Sigmoid colon (tissue), 7 donors: ENCODE measurements around the gene NOVA2. TPM values are rescaled to one million over a fixed set of nuclear protein-coding genes. Genes with fewer than 3 reads are reported as not detected.

ENCODE experiments used
- DNase-seq: peaks from one replicate; pipeline ENCODE4 v3.0.0-alpha.2; 2019
- H3K27ac ChIP-seq, 4 donors: fragments of 200-600 bp; sonication (generic); one replicate each; pipeline ENCODE4 v1.5.1; 2016 to 2019; ENCODE audit warnings: mild to moderate bottlenecking in 1 of 4
- H3K27me3 ChIP-seq, 3 donors: fragments of 200-600 bp; sonication (generic); one replicate each; pipeline ENCODE4 v1.5.1; 2019; ENCODE audit warnings: mild to moderate bottlenecking in 1 of 3
- H3K36me3 ChIP-seq, 4 donors: fragments of 200-600 bp; sonication (generic); one replicate each; pipeline ENCODE4 v1.5.1; 2016 to 2019
- H3K4me1 ChIP-seq, 4 donors: fragments of 200-600 bp; sonication (generic); one replicate each; pipeline ENCODE4 v1.5.1; 2017 to 2019
- H3K4me3 ChIP-seq, 4 donors: fragments of 200-600 bp; sonication (generic); one replicate each; pipeline ENCODE4 v1.5.1; 2017 to 2019; ENCODE audit warnings: mild to moderate bottlenecking in 2 of 4, moderate library complexity in 1 of 4
- H3K9me3 ChIP-seq, 4 donors: fragments of 200-600 bp in 3 of 4; sonication (generic) in 3 of 4; one replicate each; pipeline versions ENCODE4 v1.5.1 to v1.6.1; 2013 to 2019
- EP300 ChIP-seq, 4 donors: sonication (generic); formaldehyde crosslinking; IDR thresholded peaks; one replicate each; pipeline ENCODE4 v1.6.1; 2017; ENCODE audit warnings: antibody characterized with exemption in 4 of 4
- POLR2A ChIP-seq, 2 donors: fragments of 450-650 bp; IDR thresholded peaks; one replicate each; pipeline ENCODE4 v1.6.1; 2016; ENCODE audit warnings: antibody characterized with exemption in 2 of 2, mild to moderate bottlenecking in 2 of 2, moderate library complexity in 2 of 2
- POLR2AphosphoS5 ChIP-seq, 4 donors: sonication (generic); formaldehyde crosslinking; IDR thresholded peaks; one replicate each; pipeline ENCODE4 v1.6.1; 2017; ENCODE audit warnings: antibody characterized with exemption in 4 of 4
- WGBS, 2 donors: extraction: QIAGEN DNeasy Blood & Tissue Kit; methylation state at CpG; one replicate each; pipeline ENCODE4 v1.1.7; 2013; 5-methylcytosine and 5-hydroxymethylcytosine counted together
- intact Hi-C: fragments of 100-400 bp; cut with DNase I; formaldehyde crosslinking; loops from one replicate; pipeline ENCODE4 v1.15.1; 2023
- polyA plus RNA-seq, 3 donors: library from polyadenylated mRNA; stranded (reverse); fragments of 200-250 nt; gene quantifications; one replicate each; pipeline ENCODE4 v1.2.3, GENCODE V29; 2013
- total RNA-seq, 4 donors: library from RNA; depleted of rRNA; stranded (reverse); fragments of >200 nt; gene quantifications; one replicate each; pipeline ENCODE4 v1.1.0, GENCODE V29; 2016
- TF ChIP-seq, protein P1 (sequence below), 4 experiments: fragments of 450-650 bp in 3 of 4; fragments of 200-600 bp in 1 of 4; IDR thresholded peaks; one replicate each; pipeline ENCODE4 v1.5.1; 2016 to 2019; ENCODE audit warnings: antibody characterized with exemption in 4 of 4, mild to moderate bottlenecking in 3 of 4, moderate library complexity in 2 of 4
- donor health status: healthy with polysubstance abuse.
- donor health status: Bipolar disorder and iron deficiency.
- donor health status: healthy.

The NOVA2 gene
- total and polyA plus RNA-seq, 7 donors = 0.23 to 3.0 (median 0.68) TPM

GRCh38 chr19:45959517-45960025 is 14.1 kb downstream of the NOVA2 start:
- H3K27ac ChIP-seq = no peak overlapping the region

GRCh38 chr19:45958769-45959516 is 14.7 kb downstream of the NOVA2 start:
- no peaks in the 10 kb centered on the region for H3K36me3 ChIP-seq
- no peaks in the 10 kb centered on the region for H3K4me1 ChIP-seq
- no peak overlapping the region for H3K4me3 ChIP-seq
- 52 to 64% methylated on average over 12 of the region's 12 CpGs for WGBS, 2 donors
- no peak for TF ChIP-seq EP300 (IDR thresholded peaks at IDR 0.05)
- no peak for TF ChIP-seq POLR2AphosphoS5 (IDR thresholded peaks at IDR 0.05)
- TF ChIP-seq POLR2A (IDR thresholded peaks at IDR 0.05) = no peak
- TF ChIP-seq, protein P1, sequence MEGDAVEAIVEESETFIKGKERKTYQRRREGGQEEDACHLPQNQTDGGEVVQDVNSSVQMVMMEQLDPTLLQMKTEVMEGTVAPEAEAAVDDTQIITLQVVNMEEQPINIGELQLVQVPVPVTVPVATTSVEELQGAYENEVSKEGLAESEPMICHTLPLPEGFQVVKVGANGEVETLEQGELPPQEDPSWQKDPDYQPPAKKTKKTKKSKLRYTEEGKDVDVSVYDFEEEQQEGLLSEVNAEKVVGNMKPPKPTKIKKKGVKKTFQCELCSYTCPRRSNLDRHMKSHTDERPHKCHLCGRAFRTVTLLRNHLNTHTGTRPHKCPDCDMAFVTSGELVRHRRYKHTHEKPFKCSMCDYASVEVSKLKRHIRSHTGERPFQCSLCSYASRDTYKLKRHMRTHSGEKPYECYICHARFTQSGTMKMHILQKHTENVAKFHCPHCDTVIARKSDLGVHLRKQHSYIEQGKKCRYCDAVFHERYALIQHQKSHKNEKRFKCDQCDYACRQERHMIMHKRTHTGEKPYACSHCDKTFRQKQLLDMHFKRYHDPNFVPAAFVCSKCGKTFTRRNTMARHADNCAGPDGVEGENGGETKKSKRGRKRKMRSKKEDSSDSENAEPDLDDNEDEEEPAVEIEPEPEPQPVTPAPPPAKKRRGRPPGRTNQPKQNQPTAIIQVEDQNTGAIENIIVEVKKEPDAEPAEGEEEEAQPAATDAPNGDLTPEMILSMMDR (IDR thresholded peaks at IDR 0.05) = no peak
- intact Hi-C loops = no loop called here
- H3K9me3 ChIP-seq = no peaks in the 10 kb centered on the region
- no peak for DNase-seq
- no peak overlapping the region for H3K27ac ChIP-seq
- H3K27me3 ChIP-seq = peaks cover 1 to 50% (median 29%) of the 10 kb centered on the region in 3 donors

More at GRCh38 chr19:45959517-45960025, 14.1 kb downstream of the NOVA2 start:
- TF ChIP-seq EP300 (IDR thresholded peaks at IDR 0.05) (no peak), POLR2AphosphoS5 (IDR thresholded peaks at IDR 0.05) (no peak), POLR2A (IDR thresholded peaks at IDR 0.05) (no peak)
- TF ChIP-seq, protein P1 (IDR thresholded peaks at IDR 0.05) = no peak
- no peaks in the 10 kb centered on the region for H3K36me3 ChIP-seq
- DNase-seq = no peak
- no peaks in the 10 kb centered on the region for H3K4me1 ChIP-seq
- H3K27me3 ChIP-seq = peaks cover 0 to 46% (median 23%) of the 10 kb centered on the region in 3 donors
- intact Hi-C loops = no loop called here
- H3K9me3 ChIP-seq = no peaks in the 10 kb centered on the region
- H3K4me3 ChIP-seq = no peak overlapping the region
- WGBS, 2 donors = 67 to 77% methylated on average over 8 of the region's 8 CpGs

DNA sequence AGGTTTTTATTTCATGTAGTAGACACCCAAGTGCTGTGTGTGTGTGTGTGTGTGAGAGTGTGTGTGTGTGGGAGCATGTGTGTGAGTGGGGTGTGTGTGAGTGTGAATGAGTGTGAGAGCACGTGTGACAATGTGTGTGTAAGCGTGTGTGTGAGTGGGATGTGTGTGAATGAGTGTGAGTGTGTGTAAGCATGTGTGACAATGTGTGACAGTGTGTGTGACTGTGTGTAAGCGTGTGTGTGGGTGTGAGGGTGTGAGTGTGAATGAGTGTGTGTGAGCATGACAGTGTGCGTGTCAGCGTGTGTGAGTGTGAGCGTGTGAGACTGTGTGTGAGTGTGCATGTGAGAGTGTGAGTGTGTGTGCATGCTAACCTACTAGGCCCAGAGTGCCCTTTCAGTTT is 15.3 kb downstream of the NOVA2 start:
- WGBS, 2 donors = 91 to 93% methylated on average over 6 of the region's 6 CpGs
- no peak for DNase-seq
- Histone ChIP-seq H3K36me3 (no peaks in the 10 kb centered on the region), H3K9me3 (no peaks in the 10 kb centered on the region), H3K4me1 (no peaks in the 10 kb centered on the region), H3K27me3 (peaks cover 3 to 54% (median 36%) of the 10 kb centered on the region in 3 donors), H3K4me3 (no peak overlapping the region), H3K27ac (no peak overlapping the region)
- intact Hi-C loops = no loop called here
- TF ChIP-seq EP300 (IDR thresholded peaks at IDR 0.05) (no peak), POLR2A (IDR thresholded peaks at IDR 0.05) (no peak), POLR2AphosphoS5 (IDR thresholded peaks at IDR 0.05) (no peak)
- TF ChIP-seq, protein P1 (IDR thresholded peaks at IDR 0.05) = no peak

- WGBS, 2 donors = 34 to 41% methylated on average over 13 of the region's 13 CpGs
- intact Hi-C loops = no loop called here
- Histone ChIP-seq H3K9me3 (no peaks in the 10 kb centered on the region), H3K4me3 (no peak overlapping the region), H3K27me3 (peaks cover 3 to 76% (median 43%) of the 10 kb centered on the region in 3 donors), H3K4me1 (peaks cover 0 to 10% (median 6%) of the 10 kb centered on the region in 4 donors), H3K27ac (peak overlapping the region in 1 of 4 donors; percentile 49), H3K36me3 (no peaks in the 10 kb centered on the region)
- TF ChIP-seq POLR2A (IDR thresholded peaks at IDR 0.05) = no peak
- TF ChIP-seq POLR2AphosphoS5 (IDR thresholded peaks at IDR 0.05) = peak in 1 of 4 donors; percentile 13
- TF ChIP-seq, protein P1 (IDR thresholded peaks at IDR 0.05) = no peak
- TF ChIP-seq EP300 (IDR thresholded peaks at IDR 0.05) = no peak
- DNase-seq = peak; percentile 77
Observed at GRCh38 chr19:45955905-45956608, 17.6 kb downstream of the NOVA2 start.
